Lung (tissue), 12 donors: Measurements from ENCODE around the gene RNF8. TPM values are rescaled to one million over a fixed set of nuclear protein-coding genes. Genes with fewer than 3 reads are reported as not detected.

Source experiments
- ATAC-seq: fragments of 200-7000 bp; cut with Tn5 transposase; one replicate; pipeline ENCODE4 v1.9.1; 2020; ENCODE audit warnings: moderate number of reproducible peaks; ENCODE audit not compliant: insufficient read depth, low FRiP score
- DNase-seq, 3 donors: peaks; one replicate each; pipeline ENCODE4 v3.0.0-alpha.2; 2013 to 2017
- H3K27ac ChIP-seq, 2 donors: one replicate each; pipeline ENCODE4 v1.5.1; 2013; ENCODE audit warnings: mild to moderate bottlenecking in 2 of 2, moderate library complexity in 2 of 2, control low read depth in 1 of 2, inconsistent platforms in 1 of 2, low read depth in 1 of 2, low read length in 1 of 2
- H3K27me3 ChIP-seq, 3 donors: one replicate each; pipeline ENCODE4 v1.5.1; 2013; ENCODE audit warnings: low read length in 2 of 3; ENCODE audit not compliant: control insufficient read depth in 3 of 3, insufficient read depth in 3 of 3
- H3K36me3 ChIP-seq, 4 donors: one replicate each; pipeline ENCODE4 v1.5.1; 2013; ENCODE audit warnings: low read length in 4 of 4, mild to moderate bottlenecking in 1 of 4, moderate library complexity in 1 of 4; ENCODE audit not compliant: control insufficient read depth in 4 of 4, insufficient read depth in 4 of 4
- H3K4me1 ChIP-seq, 5 donors: one replicate each; pipeline ENCODE4 v1.5.1; 2013; ENCODE audit warnings: low read length in 5 of 5, mild to moderate bottlenecking in 2 of 5, moderate library complexity in 1 of 5; ENCODE audit not compliant: control insufficient read depth in 5 of 5, insufficient read depth in 5 of 5
- H3K4me3 ChIP-seq: one replicate; pipeline ENCODE4 v1.5.1; 2013; ENCODE audit warnings: mild to moderate bottlenecking, control low read depth, moderate library complexity
- H3K9ac ChIP-seq, 2 donors: one replicate each; pipeline ENCODE4 v1.5.1; 2013; ENCODE audit warnings: low read length in 2 of 2, control low read depth in 1 of 2; ENCODE audit not compliant: insufficient read depth in 1 of 2
- H3K9me3 ChIP-seq, 4 donors: one replicate each; pipeline ENCODE4 v1.5.1; 2013; ENCODE audit warnings: low read length in 3 of 4, mild to moderate bottlenecking in 1 of 4, moderate library complexity in 1 of 4; ENCODE audit not compliant: control insufficient read depth in 4 of 4, insufficient read depth in 3 of 4
- WGBS, 2 donors: extraction: QIAGEN DNeasy Blood & Tissue Kit; methylation state at CpG; one replicate each; pipeline ENCODE4 v1.1.7; 2013; 5-methylcytosine and 5-hydroxymethylcytosine counted together
- polyA plus RNA-seq, 2 donors: library from polyadenylated mRNA; stranded (reverse); fragments of 200-250 nt; gene quantifications; one replicate each; pipeline ENCODE4 v1.2.1, GENCODE V29; 2013
- total RNA-seq, 2 donors: library from RNA; depleted of rRNA in 1 of 2; stranded (reverse); fragments of >200 nt in 1 of 2; gene quantifications; one replicate each; pipeline ENCODE4 v1.2.1, GENCODE V29; 2014 to 2021
- TF ChIP-seq, protein P1 (sequence below): IDR thresholded peaks from 2 replicates; pipeline ENCODE4 v1.5.1; 2012; ENCODE audit warnings: mild to moderate bottlenecking; ENCODE audit errors: control extremely low read depth, extremely low read depth
- donor health status: control.
- donor health status: control.
- donor health status: Bipolar disorder and iron deficiency.
- donor health status: healthy.
- donor health status: DM: yes; HTN: yes; CAD: no.

The RNF8 gene
- total and polyA plus RNA-seq, 4 donors = 10.5 to 28.1 (median 12.7) TPM

DNA sequence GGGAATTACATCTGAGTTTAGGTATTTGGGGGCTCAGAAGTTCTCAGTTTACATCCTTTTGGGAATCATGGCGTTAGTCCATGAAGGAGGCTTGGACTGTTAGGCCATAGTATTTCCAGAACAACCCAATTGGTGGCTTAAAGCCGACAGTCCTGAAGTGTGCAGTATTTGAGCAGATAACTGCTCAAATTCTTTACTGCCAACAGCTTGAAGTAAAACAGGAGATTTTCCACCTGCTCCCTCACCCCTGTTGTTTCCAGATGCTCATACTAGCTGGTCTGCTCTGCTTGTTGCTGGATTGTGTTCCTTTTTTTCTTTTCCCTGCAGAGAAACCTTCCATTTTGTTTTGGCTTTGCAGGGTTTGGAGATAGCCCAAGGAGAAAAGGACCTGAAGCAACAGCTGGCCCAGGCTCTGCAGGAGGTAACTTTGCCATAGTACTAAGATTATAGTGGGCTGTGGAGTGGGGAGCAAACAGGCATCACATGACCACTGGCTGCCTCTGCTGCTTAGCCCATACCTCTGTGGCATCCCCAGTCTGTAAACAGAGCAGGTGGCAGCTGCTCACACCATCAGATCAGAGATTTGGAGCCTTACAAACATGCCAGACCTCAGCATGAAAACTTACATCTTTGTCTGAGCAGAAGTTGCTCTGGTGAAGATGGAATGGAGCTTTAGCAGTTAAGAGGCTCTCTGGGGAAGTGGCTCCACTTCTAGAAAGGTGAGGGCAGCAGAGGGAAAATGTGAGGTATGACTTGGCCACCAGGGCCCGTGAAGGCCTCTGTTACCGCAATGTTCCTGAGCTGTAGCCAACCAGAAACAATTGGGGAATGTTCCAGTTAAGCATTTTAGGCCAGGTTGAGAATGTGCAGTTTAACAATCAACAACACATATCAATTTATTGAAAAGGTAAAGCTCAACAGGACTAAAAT lies 17.6 kb downstream of the RNF8 start:
- TF ChIP-seq, protein P1, sequence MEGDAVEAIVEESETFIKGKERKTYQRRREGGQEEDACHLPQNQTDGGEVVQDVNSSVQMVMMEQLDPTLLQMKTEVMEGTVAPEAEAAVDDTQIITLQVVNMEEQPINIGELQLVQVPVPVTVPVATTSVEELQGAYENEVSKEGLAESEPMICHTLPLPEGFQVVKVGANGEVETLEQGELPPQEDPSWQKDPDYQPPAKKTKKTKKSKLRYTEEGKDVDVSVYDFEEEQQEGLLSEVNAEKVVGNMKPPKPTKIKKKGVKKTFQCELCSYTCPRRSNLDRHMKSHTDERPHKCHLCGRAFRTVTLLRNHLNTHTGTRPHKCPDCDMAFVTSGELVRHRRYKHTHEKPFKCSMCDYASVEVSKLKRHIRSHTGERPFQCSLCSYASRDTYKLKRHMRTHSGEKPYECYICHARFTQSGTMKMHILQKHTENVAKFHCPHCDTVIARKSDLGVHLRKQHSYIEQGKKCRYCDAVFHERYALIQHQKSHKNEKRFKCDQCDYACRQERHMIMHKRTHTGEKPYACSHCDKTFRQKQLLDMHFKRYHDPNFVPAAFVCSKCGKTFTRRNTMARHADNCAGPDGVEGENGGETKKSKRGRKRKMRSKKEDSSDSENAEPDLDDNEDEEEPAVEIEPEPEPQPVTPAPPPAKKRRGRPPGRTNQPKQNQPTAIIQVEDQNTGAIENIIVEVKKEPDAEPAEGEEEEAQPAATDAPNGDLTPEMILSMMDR = no peak
- Histone ChIP-seq H3K9ac (no peak overlapping the region), H3K27me3 (no peaks in the 10 kb centered on the region), H3K36me3 (peaks cover 6 to 21% (median 15%) of the 10 kb centered on the region in 4 donors), H3K4me1 (peaks cover 3 to 15% (median 5%) of the 10 kb centered on the region in 5 donors), H3K9me3 (no peaks in the 10 kb centered on the region), H3K4me3 (no peak overlapping the region), H3K27ac (peak overlapping the region in 1 of 2 donors; percentile 45)
- ATAC-seq = peak; percentile 14
- DNase-seq = peak in 2 of 3 donors; percentile 6 to 30
- WGBS, 2 donors = 69 to 86% methylated on average over 4 of the region's 4 CpGs

DNA sequence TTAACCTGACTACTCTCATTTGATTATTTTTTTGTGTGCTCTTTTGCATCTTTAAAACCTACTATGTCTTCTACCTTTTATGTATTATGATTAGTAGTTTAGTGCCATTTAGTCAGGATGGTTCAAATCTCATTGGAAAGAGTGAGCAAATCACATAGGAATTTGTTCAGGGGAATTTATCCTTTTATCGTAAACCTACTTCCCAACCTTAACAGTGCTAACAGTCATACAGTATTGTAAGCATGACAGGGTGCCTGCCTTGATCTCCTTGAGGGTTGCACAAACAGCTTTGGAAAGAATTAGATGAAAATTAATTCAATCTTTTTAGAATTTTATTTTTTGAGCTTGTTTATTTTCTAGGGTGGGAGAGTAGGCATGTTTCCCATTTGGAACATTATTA lies 18.3 kb downstream of the RNF8 start:
- no peak overlapping the region for H3K9ac ChIP-seq
- no peak for DNase-seq
- H3K9me3 ChIP-seq = no peaks in the 10 kb centered on the region
- ATAC-seq = no peak
- no peak overlapping the region for H3K27ac ChIP-seq
- H3K36me3 ChIP-seq = peaks cover 6 to 22% (median 17%) of the 10 kb centered on the region in 4 donors
- H3K4me1 ChIP-seq = peaks cover 3 to 15% (median 5%) of the 10 kb centered on the region in 5 donors
- H3K27me3 ChIP-seq = no peaks in the 10 kb centered on the region
- no peak overlapping the region for H3K4me3 ChIP-seq
- WGBS, 2 donors = 82 to 95% methylated on average over 1 of the region's 1 CpG
- TF ChIP-seq, protein P1 = no peak

DNA sequence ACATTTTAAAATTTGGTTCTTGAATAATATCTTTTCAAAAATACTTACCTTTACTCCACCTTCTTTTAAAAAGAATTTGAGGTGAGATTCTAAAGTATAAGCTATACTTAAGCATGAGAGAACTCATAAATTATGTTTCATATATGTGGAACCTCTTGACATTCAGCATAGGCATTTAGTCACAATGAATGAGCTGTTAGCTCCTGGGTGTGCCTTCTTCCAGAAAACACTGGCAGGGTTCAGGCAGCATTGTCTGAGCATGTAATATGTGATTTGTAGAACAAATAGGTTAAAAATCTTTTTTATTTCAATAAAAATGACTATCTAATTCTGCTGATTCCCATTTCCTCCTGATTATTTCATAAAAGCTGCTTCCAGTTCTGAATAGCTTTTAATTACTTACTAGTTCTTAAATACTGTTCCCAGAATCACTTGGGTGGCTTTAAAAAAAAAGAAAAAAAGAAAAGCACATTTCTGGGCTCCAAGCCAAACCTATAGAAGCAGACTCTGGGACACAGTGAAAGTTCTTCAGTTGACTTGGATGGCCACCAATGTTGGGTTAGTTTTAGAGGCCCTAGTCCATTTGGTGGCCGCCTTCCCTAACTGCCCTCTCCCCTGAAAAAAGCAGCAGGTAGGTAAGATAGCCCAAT lies 20.2 kb downstream of the RNF8 start:
- peaks cover 3 to 15% (median 5%) of the 10 kb centered on the region in 5 donors for H3K4me1 ChIP-seq
- peaks cover 6 to 28% (median 12%) of the 10 kb centered on the region in 4 donors for H3K36me3 ChIP-seq
- DNase-seq (peak in 2 of 3 donors; percentile 74 to 75), ATAC-seq (no peak)
- H3K27ac ChIP-seq = no peak overlapping the region
- no peak overlapping the region for H3K9ac ChIP-seq
- H3K4me3 ChIP-seq = no peak overlapping the region
- H3K27me3 ChIP-seq = no peaks in the 10 kb centered on the region
- no peaks in the 10 kb centered on the region for H3K9me3 ChIP-seq
- TF ChIP-seq, protein P1 = no peak
- WGBS, 2 donors = 81 to 89% methylated on average over 1 of the region's 1 CpG
